ENCODE data around the gene PI4KB.

- no peak for TF ChIP-seq CTCF (IDR thresholded peaks at IDR 0.05)
- peak in 1 of 2 donors; percentile 17 for TF ChIP-seq POLR2A (IDR thresholded peaks at IDR 0.05)
Observed at GRCh38 chr1:151368393-151369301, 41.4 kb upstream of the PI4KB start.
